ENCODE measurements around the gene MPHOSPH9. TPM values are rescaled to one million over a fixed set of nuclear protein-coding genes. Genes with fewer than 3 reads are reported as not detected.

Gene MPHOSPH9
- total and polyA plus RNA-seq, 2 donors (not counting 1 experiment from before 2014, with no cell fraction given) = 11.8 to 45.1 TPM

DNA sequence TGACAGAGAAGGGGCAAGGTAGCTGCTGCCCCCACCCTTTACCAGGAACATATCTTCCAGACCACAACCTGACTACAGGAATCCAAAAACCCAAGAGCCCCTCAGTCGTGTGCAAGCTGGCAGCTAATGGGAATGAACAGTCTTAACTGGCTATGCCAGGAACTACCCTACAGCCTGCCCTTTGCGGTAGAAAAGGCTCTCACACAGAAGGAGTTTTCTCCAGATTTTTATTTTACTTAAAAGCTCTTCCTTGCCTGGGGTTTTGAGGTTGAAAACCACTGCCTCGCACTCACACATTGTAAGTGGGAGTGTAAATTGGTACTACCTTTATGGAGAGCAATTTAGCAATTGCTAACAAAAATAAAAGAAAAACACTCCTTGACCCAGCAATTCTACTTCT is 110.3 kb downstream of the MPHOSPH9 start:
- ChIA-PET POLR2A (no interaction called here), CTCF (interaction anchor here (0.6 to 2.3 kb wide), 3 partner anchors 8 to 54 kb away, joined by 3 to 6 read pairs (median 4); no protein-coding TSS in a partner anchor)
- H3K9ac ChIP-seq (ENCODE audit: low read length) = no peak overlapping the region
- H3K27me3 Mint-ChIP-seq = no peaks in the 10 kb centered on the region
- H4K20me1 ChIP-seq (ENCODE audit: control insufficient read depth, insufficient read depth, low read length, poor library complexity, severe bottlenecking) = no peaks in the 10 kb centered on the region
- H3K9me3 ChIP-seq (ENCODE audit: control extremely low read depth in 1 of 3, control insufficient read depth in 2 of 3, insufficient read depth in 1 of 3, low read length in 2 of 3) = peaks cover 0 to 4% (median 0%) of the 10 kb centered on the region in 3 donors
- no peaks in the 10 kb centered on the region for H3K9me3 Mint-ChIP-seq (ENCODE audit: insufficient read depth)
- H3K4me3 Mint-ChIP-seq = no peak overlapping the region
- no peak overlapping the region for H2AFZ ChIP-seq (ENCODE audit: insufficient read depth, low read depth, low read length, poor library complexity, severe bottlenecking)
- no peaks in the 10 kb centered on the region for H3K27me3 ChIP-seq (replicated peaks in 1 of 4; ENCODE audit: control extremely low read depth in 1 of 4, control insufficient read depth in 3 of 4, insufficient read depth in 4 of 4, low read length in 3 of 4)
- no peak for DNase-seq
- no peak overlapping the region for H3K27ac ChIP-seq (ENCODE audit: low read length in 2 of 2)
- no peak overlapping the region for H3K4me2 ChIP-seq (replicated peaks; ENCODE audit: low read depth, low read length, poor library complexity, severe bottlenecking)
- no peak for ATAC-seq (ENCODE audit: low read depth)
- peaks cover 36 to 59% of the 10 kb centered on the region in 2 donors for H3K4me1 ChIP-seq (ENCODE audit: control insufficient read depth in 2 of 2, insufficient read depth in 2 of 2, low read length in 2 of 2)
- WGBS (ENCODE audit: insufficient coverage) = 100% methylated on average over 1 of the region's 3 CpGs
- intact Hi-C loops (cut with micrococcal nuclease) = no loop called here
- H3K79me2 ChIP-seq (ENCODE audit: control insufficient read depth, insufficient read depth, low read length) = peaks cover 60% of the 10 kb centered on the region
- peaks cover 55% of the 10 kb centered on the region for H3K4me1 Mint-ChIP-seq
- no peak overlapping the region for H3K4me3 ChIP-seq (ENCODE audit: control extremely low read depth in 1 of 5, extremely low read depth in 1 of 5, insufficient read depth in 1 of 5, low read depth in 2 of 5, low read length in 4 of 5)
- H3K27ac Mint-ChIP-seq = peak overlapping the region; percentile 28
- no peak for TF ChIP-seq CTCF (IDR thresholded peaks at IDR 0.05)
- TF ChIP-seq EZH2 (IDR thresholded peaks at IDR 0.05; ENCODE audit: borderline replicate concordance, insufficient read depth, low read depth, low read length, poor library complexity, severe bottlenecking) = no peak
- H3K36me3 ChIP-seq (replicated peaks in 1 of 2; ENCODE audit: control extremely low read depth in 1 of 2, control insufficient read depth in 1 of 2, extremely low read depth in 1 of 2, insufficient read depth in 2 of 2, low read length in 1 of 2) = no peaks in the 10 kb centered on the region

GRCh38 chr12:123121670-123122069 is 111.3 kb downstream of the MPHOSPH9 start:
- peaks cover 51% of the 10 kb centered on the region for H3K4me1 Mint-ChIP-seq
- no peaks in the 10 kb centered on the region for H3K36me3 ChIP-seq (replicated peaks in 1 of 2; ENCODE audit: control extremely low read depth in 1 of 2, control insufficient read depth in 1 of 2, extremely low read depth in 1 of 2, insufficient read depth in 2 of 2, low read length in 1 of 2)
- H3K4me3 Mint-ChIP-seq = no peak overlapping the region
- ChIA-PET POLR2A (interaction anchor here (1.0 kb wide), 1 partner anchor 55 kb away, joined by 3 read pairs; no protein-coding TSS in a partner anchor), CTCF (interaction anchor here (0.8 to 2.3 kb wide), 2 partner anchors 10 to 15 kb away, joined by 3 to 6 read pairs; no protein-coding TSS in a partner anchor)
- no peaks in the 10 kb centered on the region for H3K9me3 Mint-ChIP-seq (ENCODE audit: insufficient read depth)
- H3K27ac Mint-ChIP-seq = peak overlapping the region; percentile 51
- intact Hi-C loops (cut with micrococcal nuclease) = no loop called here
- H3K27me3 ChIP-seq (replicated peaks in 1 of 4; ENCODE audit: control extremely low read depth in 1 of 4, control insufficient read depth in 3 of 4, insufficient read depth in 4 of 4, low read length in 3 of 4) = no peaks in the 10 kb centered on the region
- no peak for DNase-seq
- H3K9ac ChIP-seq (ENCODE audit: low read length) = no peak overlapping the region
- peaks cover 36 to 54% of the 10 kb centered on the region in 2 donors for H3K4me1 ChIP-seq (ENCODE audit: control insufficient read depth in 2 of 2, insufficient read depth in 2 of 2, low read length in 2 of 2)
- peak overlapping the region; percentile 76 to 79 for H3K27ac ChIP-seq (ENCODE audit: low read length in 2 of 2)
- H3K79me2 ChIP-seq (ENCODE audit: control insufficient read depth, insufficient read depth, low read length) = peaks cover 62% of the 10 kb centered on the region
- H3K4me3 ChIP-seq (ENCODE audit: control extremely low read depth in 1 of 5, extremely low read depth in 1 of 5, insufficient read depth in 1 of 5, low read depth in 2 of 5, low read length in 4 of 5) = no peak overlapping the region
- peaks cover 0 to 4% (median 0%) of the 10 kb centered on the region in 3 donors for H3K9me3 ChIP-seq (ENCODE audit: control extremely low read depth in 1 of 3, control insufficient read depth in 2 of 3, insufficient read depth in 1 of 3, low read length in 2 of 3)
- no peaks in the 10 kb centered on the region for H3K27me3 Mint-ChIP-seq
- H2AFZ ChIP-seq (ENCODE audit: insufficient read depth, low read depth, low read length, poor library complexity, severe bottlenecking) = no peak overlapping the region
- H3K4me2 ChIP-seq (replicated peaks; ENCODE audit: low read depth, low read length, poor library complexity, severe bottlenecking) = no peak overlapping the region
- no peaks in the 10 kb centered on the region for H4K20me1 ChIP-seq (ENCODE audit: control insufficient read depth, insufficient read depth, low read length, poor library complexity, severe bottlenecking)
- 96% methylated on average over 5 of the region's 6 CpGs for WGBS (ENCODE audit: insufficient coverage)
- TF ChIP-seq EZH2 (IDR thresholded peaks at IDR 0.05; ENCODE audit: borderline replicate concordance, insufficient read depth, low read depth, low read length, poor library complexity, severe bottlenecking) (no peak), CTCF (IDR thresholded peaks at IDR 0.05) (no peak)
- ATAC-seq (ENCODE audit: low read depth) = no peak
